ENCODE data around the gene IFI6. TPM values are rescaled to one million over a fixed set of nuclear protein-coding genes. Genes with fewer than 3 reads are reported as not detected.

The IFI6 gene
- total and polyA plus RNA-seq, 2 of the 13 experiments (the other 11 are each of a cell fraction or from before 2014, with no cell fraction given) = 12.9 to 13.2 TPM

DNA sequence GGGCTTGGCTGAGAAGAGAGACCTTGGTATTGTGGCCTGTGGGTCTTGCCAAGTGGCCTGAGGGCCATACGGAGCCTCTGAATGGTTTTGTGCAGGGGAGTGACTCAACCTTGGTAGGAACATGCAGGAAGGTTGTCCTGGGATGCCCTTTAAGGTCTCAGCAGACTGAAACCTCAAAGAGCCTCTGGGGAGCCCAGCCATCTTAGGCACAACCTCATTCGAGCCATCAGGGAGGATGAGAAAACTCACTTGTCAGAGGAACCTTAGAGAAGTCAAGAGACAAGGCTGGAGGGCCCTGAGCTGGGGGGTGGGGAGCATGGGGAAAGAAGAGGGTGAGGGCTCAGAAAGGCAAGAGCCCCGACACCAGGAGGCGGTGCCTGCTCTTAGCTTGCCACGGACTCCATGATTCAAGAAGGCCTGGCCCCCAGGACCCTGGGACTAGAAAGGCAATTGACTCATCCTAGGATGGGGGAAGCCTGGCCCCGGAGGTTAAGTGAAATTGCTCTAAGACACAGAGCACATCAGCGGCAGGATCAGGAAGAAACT lies 13.0 kb downstream of the IFI6 start (continued):
- TF ChIP-seq ZNF318 (CRISPR knock-in tag; IDR thresholded peaks at IDR 0.05) (no peak), SP4 (CRISPR knock-in tag; IDR thresholded peaks at IDR 0.05) (no peak), MTA3 (CRISPR knock-in tag; IDR thresholded peaks at IDR 0.05) (no peak), ZBTB38 (CRISPR knock-in tag; IDR thresholded peaks at IDR 0.05) (no peak)
